ENCODE results near the gene TOMM34. TPM values are rescaled to one million over a fixed set of nuclear protein-coding genes. Genes with fewer than 3 reads are reported as not detected.

The TOMM34 gene
- total RNA-seq, 1 donor = 16.3 TPM

DNA sequence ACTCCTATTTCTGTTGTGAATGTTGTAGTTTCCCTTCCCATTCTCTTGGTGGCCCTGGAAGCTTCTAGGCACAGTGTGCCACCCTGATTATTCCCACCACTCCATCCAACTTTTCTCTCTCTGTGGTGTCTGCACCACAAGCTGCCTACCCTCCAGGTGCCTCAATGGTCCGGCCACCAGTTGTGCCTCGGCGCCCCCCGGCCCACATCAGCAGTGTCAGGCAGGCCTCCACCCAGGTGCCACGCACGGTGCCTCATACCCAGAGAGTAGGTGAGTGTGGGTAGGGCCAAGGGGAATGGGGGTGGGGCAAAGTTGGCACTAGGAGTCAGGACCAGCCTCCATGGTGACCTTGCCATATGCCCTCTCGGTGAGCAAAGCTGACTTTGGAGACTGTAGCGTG, 27.3 kb downstream of the TOMM34 start:
- TF ChIP-seq CTCF (IDR thresholded peaks at IDR 0.05; ENCODE audit: extremely low read depth, low read depth, low read length) = no peak
- H3K27me3 ChIP-seq (ENCODE audit: insufficient read depth, low read length) = no peaks in the 10 kb centered on the region

DNA sequence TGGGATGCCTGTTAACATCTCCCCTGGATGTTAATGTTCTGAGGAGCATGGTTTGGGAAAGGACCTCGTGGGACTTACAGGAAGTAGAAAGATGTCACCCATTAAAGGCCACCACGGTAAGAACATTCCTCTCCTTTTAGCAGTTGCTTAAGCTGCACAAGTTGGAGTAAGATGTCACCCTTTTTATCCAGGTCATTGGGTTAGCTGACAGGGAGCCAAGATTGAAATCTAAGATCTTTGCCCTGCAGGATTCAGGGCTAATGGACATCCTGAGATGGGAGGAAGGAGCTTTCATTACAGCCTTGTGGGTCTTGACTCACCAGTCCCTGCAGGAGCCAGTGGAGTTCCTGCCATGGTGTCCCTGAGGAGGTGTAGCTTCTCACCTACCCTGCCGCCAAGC, 28.3 kb downstream of the TOMM34 start:
- no peaks in the 10 kb centered on the region for H4K20me1 ChIP-seq (ENCODE audit: insufficient read depth, low read length)
- no peaks in the 10 kb centered on the region for H3K9me3 ChIP-seq (ENCODE audit: low read depth, low read length)
- no peak for TF ChIP-seq CTCF (IDR thresholded peaks at IDR 0.05; ENCODE audit: extremely low read depth, low read depth, low read length)
- no peak overlapping the region for H3K4me3 ChIP-seq (ENCODE audit: insufficient read depth, low read length)
- H3K79me2 ChIP-seq (ENCODE audit: insufficient read depth, low read length) = no peaks in the 10 kb centered on the region
- H3K4me2 ChIP-seq (ENCODE audit: insufficient read depth, low read length) = no peak overlapping the region
- no peak overlapping the region for H3K27ac ChIP-seq (ENCODE audit: low read depth, low read length)
- DNase-seq (ENCODE audit: insufficient read length, low spot score, missing footprints) = no peak
- peaks cover 12% of the 10 kb centered on the region for H3K36me3 ChIP-seq (ENCODE audit: insufficient read depth, low read length)
- no peak overlapping the region for H2AFZ ChIP-seq (ENCODE audit: low read length)
- H3K4me1 ChIP-seq (ENCODE audit: insufficient read depth, low read length) = no peaks in the 10 kb centered on the region
- no peaks in the 10 kb centered on the region for H3K27me3 ChIP-seq (ENCODE audit: insufficient read depth, low read length)

More for the DNA sequence above, 27.3 kb downstream of the TOMM34 start:
- Histone ChIP-seq H3K79me2 (ENCODE audit: insufficient read depth, low read length) (no peaks in the 10 kb centered on the region), H3K27ac (ENCODE audit: low read depth, low read length) (no peak overlapping the region), H4K20me1 (ENCODE audit: insufficient read depth, low read length) (no peaks in the 10 kb centered on the region), H3K4me3 (ENCODE audit: insufficient read depth, low read length) (no peak overlapping the region), H2AFZ (ENCODE audit: low read length) (no peak overlapping the region), H3K9me3 (ENCODE audit: low read depth, low read length) (no peaks in the 10 kb centered on the region), H3K4me1 (ENCODE audit: insufficient read depth, low read length) (no peaks in the 10 kb centered on the region), H3K36me3 (ENCODE audit: insufficient read depth, low read length) (peaks cover 12% of the 10 kb centered on the region), H3K4me2 (ENCODE audit: insufficient read depth, low read length) (no peak overlapping the region)
- no peak for DNase-seq (ENCODE audit: insufficient read length, low spot score, missing footprints)

GRCh38 chr20:44930517-44931168, 29.6 kb downstream of the TOMM34 start:
- Histone ChIP-seq H3K4me1 (ENCODE audit: insufficient read depth, low read length) (no peaks in the 10 kb centered on the region), H3K4me3 (ENCODE audit: insufficient read depth, low read length) (no peak overlapping the region), H3K79me2 (ENCODE audit: insufficient read depth, low read length) (no peaks in the 10 kb centered on the region), H4K20me1 (ENCODE audit: insufficient read depth, low read length) (no peaks in the 10 kb centered on the region), H3K9me3 (ENCODE audit: low read depth, low read length) (no peaks in the 10 kb centered on the region), H3K4me2 (ENCODE audit: insufficient read depth, low read length) (no peak overlapping the region), H2AFZ (ENCODE audit: low read length) (no peak overlapping the region), H3K27ac (ENCODE audit: low read depth, low read length) (no peak overlapping the region), H3K27me3 (ENCODE audit: insufficient read depth, low read length) (no peaks in the 10 kb centered on the region), H3K36me3 (ENCODE audit: insufficient read depth, low read length) (peaks cover 12% of the 10 kb centered on the region)
- no peak for TF ChIP-seq CTCF (IDR thresholded peaks at IDR 0.05; ENCODE audit: extremely low read depth, low read depth, low read length)
- no peak for DNase-seq (ENCODE audit: insufficient read length, low spot score, missing footprints)

DNA sequence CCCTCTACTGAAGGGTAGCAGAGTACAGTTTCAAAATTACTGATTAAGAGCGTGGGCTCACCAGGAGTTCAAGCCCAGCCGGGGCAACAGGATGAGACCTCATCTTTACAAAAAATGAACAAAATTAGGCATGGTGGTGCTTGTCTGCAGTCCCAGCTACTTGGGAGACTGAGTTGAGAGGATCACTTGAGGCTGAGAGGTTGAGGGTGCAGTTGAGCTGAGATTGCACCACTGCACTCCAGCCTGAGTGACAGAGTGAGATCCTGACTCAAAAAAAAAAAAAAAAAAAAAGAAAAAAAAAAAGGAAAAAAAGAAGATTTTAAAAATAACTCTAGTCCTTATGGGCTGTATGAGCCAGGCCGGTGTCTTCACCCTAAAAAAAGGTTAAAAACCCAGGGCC, 31.6 kb downstream of the TOMM34 start:
- DNase-seq (ENCODE audit: insufficient read length, low spot score, missing footprints) = no peak
- H3K27ac ChIP-seq (ENCODE audit: low read depth, low read length) = no peak overlapping the region
- TF ChIP-seq CTCF (IDR thresholded peaks at IDR 0.05; ENCODE audit: extremely low read depth, low read depth, low read length) = no peak
- H3K4me1 ChIP-seq (ENCODE audit: insufficient read depth, low read length) = no peaks in the 10 kb centered on the region
- no peaks in the 10 kb centered on the region for H3K79me2 ChIP-seq (ENCODE audit: insufficient read depth, low read length)
- no peak overlapping the region for H3K4me3 ChIP-seq (ENCODE audit: insufficient read depth, low read length)
- H3K4me2 ChIP-seq (ENCODE audit: insufficient read depth, low read length) = no peak overlapping the region
- H3K36me3 ChIP-seq (ENCODE audit: insufficient read depth, low read length) = peaks cover 12% of the 10 kb centered on the region
- no peaks in the 10 kb centered on the region for H3K27me3 ChIP-seq (ENCODE audit: insufficient read depth, low read length)
- H2AFZ ChIP-seq (ENCODE audit: low read length) = no peak overlapping the region
- H4K20me1 ChIP-seq (ENCODE audit: insufficient read depth, low read length) = no peaks in the 10 kb centered on the region
- H3K9me3 ChIP-seq (ENCODE audit: low read depth, low read length) = no peaks in the 10 kb centered on the region
